Activated CD4-positive, alpha-beta T cell treated with anti-CD3 and anti-CD28 coated beads for 1 hour (primary cell): ENCODE measurements around the gene SRRT.
A peak's percentile ranks its signal among the peaks of the same experiment; 100 is the strongest.
"Not testable (repeated sequence)": the region's sequence is repeated elsewhere in the genome, so short reads cannot be mapped to it uniquely, and the experiment has no call there.

Source experiments
- DNase-seq: peaks from one replicate; pipeline ENCODE4 v3.0.0-alpha.2; 2020

Gene SRRT

DNA sequence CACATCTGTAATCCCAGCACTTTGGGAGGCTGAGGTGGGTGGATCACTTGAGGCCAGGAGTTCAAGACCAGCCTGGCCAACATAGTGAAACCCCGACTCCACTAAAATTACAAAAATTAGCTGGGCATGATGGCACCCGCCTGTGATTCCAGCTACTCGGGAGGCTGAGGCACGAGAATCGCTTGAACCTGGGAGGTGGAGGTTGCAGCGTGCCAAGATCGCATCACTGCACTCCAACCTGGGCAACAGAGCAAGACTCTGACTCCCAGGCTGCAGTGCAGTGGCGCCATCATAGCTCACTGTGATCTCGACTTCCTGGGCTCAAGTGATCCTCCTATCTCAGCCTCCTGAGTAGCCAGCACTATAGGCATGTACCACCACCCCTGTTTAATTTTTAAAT, 20.0 kb upstream of the SRRT start:
- DNase-seq, result not testable (repeated sequence)

DNA sequence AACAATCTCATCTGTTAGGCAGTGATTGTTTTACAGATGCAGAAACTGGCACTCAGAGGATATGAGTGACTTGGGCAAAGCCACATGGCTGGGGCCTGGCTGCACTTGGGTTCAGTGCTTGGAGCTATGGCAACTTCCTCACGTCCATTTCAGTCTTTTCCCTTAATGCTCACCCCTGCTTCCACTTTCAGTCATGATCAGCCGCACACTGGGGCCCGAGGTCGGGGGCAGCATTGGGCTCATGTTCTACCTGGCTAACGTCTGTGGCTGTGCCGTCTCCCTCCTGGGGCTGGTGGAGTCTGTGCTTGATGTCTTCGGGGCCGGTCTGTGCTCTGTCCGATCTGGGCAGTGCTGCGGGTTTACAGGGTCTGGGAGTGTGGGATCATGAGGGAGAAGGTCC, 19.4 kb upstream of the SRRT start:
- DNase-seq, result no peak

DNA sequence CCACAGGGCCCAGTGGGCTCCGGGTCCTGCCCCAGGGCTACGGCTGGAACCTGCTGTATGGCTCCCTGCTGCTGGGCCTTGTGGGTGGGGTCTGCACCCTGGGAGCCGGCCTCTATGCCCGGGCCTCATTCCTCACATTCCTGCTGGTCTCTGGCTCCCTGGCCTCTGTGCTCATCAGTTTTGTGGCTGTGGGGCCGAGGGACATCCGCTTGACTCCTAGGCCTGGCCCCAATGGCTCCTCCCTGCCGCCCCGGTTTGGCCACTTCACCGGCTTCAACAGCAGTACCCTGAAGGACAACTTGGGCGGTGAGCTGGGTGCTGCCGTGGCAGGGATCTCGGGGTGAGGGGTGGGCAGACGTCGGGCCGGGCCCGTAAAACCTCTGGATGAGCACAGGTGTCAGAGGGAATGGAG, 18.0 kb upstream of the SRRT start:
- DNase-seq, result no peak

DNA sequence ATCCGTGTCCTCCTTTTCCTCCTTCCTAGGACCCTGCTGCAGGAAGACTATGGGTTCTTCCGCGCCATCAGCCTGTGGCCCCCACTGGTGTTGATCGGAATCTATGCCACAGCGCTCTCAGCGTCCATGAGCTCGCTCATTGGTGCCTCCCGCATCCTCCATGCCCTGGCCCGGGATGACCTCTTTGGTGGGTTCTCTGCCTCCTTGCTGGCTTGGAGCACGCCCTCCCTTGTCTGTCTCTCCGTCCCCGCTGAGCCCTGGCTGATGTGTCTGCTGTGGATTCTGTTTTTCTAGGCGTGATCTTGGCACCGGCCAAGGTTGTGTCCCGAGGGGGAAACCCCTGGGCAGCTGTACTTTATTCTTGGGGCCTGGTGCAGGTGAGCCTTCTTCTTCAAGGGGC, 15.0 kb upstream of the SRRT start:
- DNase-seq, result no peak

DNA sequence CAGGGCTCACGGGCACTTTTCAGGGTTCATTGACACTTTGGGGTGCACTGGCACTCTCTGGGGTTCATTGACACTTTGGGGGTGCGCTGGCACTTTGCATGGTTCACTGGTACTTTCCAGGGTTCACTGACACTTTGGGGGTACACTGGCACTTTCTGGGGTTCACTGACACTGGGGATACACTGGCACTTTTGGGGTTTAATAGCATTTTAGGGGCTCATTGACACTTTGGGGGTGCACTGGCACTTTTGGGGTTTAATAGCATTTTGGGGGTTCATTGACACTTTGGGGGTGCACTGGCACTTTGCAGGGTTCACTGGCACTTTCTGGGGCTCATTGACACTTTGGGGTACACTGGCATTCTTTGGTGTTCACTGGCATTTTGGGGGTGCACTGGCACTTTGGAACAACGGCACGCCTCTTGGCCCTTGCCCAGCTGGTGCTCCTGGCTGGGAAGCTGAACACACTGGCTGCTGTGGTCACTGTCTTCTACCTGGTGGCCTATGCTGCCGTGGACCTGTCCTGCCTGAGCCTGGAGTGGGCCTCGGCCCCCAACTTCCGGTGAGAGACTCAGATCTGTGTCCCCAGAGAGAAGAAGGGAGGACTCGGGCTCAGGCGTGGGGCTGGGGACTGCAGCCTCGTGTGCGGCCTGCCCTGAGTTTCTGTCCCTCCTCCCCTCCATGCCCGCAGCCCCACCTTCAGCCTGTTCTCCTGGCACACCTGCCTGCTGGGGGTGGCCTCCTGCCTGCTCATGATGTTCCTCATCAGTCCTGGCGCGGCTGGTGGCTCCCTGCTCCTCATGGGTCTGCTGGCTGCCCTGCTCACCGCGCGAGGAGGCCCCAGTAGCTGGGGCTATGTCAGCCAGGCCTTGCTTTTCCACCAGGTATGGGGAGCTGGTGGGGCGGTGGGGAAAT, 13.9 kb upstream of the SRRT start:
- no peak for DNase-seq

DNA sequence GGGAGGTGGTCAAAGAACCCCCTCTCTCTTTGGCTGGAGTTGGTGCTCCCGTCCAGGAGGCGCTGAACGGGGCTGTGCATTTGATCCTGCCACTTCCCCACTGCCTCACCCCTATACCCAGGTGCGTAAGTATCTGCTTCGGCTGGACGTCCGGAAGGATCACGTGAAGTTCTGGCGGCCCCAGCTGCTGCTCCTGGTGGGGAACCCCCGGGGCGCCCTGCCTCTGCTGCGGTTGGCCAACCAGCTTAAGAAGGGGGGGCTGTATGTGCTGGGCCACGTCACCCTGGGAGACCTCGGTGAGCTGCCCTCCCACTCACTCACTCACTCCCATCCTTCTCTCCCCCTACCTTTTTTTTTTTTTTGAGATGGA, 13.3 kb upstream of the SRRT start:
- no peak for DNase-seq

DNA sequence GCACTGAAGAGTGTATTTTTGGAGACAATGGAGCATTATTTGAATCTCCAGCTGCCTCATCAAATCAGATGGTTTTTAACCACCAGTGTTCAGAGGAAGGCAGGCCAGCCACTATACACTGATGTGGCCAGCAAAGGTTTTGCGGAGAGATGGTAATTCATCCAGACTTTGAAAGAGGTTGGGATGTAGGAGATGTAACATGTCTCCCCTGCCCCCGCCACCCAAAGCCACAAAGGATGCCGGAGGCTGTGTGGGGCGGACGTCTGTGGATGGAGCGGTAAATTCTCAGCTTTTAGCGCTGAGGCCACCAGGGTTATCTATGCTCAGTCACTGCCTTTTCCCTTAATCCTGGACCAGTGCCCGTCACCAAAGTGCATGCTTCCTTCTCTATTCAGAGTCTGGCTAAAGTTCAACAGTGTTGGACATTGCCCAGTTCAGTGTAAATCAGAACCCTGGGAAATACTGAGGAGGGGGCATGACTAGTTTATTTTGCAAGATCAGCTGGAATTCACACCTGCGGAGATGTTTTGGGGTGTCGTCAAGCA, 11.4 kb upstream of the SRRT start:
- no peak for DNase-seq

DNA sequence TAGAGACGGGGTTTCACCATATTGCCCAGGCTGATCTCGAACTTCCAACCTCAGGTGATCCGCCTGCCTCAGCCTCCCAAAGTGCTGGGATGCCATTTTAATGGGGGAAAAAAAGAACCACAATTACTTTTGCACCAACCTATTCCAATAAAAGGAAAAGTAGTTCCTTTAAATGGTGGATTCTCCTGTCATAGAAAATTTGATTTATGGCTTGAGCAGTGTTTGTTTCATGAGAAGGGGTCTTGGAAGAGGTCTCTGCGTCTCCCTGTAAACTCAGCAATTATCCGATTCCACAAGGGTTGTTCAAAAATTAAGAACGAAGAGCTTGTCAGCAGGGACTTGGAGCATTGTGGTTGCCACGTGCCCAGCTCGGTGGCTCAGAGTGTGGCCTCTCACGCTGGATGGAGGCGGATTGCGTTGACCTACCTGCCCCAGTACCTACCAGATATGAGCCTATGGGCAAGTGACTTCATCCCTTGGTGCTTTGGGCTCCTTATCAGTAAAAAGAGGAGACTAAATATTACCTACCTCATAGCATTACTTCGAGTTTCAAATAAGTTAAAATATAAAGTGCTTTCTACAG, 10.5 kb upstream of the SRRT start:
- no peak for DNase-seq

DNA sequence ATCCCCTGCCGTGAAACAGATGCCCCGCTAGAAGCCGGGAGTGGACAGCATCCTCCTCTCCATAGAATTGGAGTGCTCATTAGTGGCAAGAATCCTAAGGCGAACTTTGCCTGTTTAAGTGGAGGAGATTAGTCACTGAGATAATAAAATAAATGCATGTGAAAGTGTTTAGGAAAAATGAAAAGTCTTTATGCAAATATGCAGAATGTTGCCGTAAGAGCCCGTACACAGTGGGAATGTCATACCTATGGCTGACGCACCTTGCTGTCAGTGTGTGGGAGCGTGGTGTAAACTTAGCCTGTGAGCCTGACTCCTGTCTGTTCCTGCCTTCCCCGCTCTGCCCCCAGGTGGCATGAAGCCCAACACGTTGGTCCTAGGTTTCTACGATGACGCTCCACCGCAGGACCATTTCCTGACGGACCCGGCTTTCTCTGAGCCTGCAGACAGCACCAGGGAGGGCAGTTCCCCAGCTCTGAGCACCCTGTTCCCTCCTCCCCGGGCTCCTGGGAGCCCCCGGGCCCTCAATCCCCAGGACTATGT, 9.5 kb upstream of the SRRT start:
- DNase-seq, result no peak

DNA sequence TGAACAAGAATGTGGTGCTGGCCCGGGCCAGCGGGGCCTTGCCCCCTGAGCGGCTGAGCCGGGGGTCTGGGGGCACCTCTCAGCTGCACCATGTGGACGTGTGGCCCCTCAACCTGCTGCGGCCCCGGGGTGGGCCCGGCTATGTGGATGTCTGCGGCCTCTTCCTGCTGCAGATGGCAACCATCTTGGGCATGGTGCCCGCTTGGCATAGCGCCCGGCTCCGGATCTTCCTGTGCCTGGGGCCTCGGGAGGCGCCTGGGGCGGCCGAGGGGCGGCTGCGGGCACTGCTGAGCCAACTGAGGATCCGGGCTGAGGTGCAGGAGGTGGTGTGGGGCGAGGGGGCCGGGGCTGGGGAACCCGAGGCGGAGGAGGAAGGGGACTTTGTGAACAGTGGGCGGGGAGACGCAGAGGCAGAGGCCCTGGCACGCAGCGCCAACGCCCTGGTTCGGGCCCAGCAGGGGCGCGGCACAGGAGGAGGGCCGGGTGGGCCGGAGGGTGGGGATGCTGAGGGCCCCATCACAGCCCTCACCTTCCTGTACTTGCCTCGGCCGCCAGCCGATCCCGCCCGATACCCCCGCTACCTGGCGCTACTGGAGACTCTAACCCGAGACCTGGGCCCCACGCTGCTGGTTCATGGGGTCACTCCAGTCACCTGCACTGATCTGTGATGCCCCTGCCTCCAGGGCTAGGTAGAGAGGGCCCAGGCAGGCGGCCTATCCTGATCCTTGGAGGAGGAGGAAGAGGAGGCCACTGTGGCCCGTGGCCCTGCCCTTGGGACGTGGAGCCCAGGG, 8.8 kb upstream of the SRRT start:
- DNase-seq, result no peak

DNA sequence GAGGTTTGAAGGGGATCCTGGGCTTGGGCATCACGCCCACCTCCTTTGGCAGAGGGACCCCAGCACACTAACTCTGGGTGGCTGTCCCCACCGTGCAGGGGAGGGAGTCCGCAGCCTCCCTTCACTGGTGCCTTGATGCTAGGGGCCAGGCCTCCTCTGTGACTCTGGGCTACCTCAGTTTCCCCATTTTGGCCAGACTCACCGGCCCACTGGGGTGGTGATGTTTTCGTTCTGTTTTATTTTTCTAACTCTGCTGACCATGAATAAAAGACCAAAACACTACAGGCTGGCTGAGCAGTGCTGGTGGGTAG, 8.2 kb upstream of the SRRT start:
- no peak for DNase-seq

DNA sequence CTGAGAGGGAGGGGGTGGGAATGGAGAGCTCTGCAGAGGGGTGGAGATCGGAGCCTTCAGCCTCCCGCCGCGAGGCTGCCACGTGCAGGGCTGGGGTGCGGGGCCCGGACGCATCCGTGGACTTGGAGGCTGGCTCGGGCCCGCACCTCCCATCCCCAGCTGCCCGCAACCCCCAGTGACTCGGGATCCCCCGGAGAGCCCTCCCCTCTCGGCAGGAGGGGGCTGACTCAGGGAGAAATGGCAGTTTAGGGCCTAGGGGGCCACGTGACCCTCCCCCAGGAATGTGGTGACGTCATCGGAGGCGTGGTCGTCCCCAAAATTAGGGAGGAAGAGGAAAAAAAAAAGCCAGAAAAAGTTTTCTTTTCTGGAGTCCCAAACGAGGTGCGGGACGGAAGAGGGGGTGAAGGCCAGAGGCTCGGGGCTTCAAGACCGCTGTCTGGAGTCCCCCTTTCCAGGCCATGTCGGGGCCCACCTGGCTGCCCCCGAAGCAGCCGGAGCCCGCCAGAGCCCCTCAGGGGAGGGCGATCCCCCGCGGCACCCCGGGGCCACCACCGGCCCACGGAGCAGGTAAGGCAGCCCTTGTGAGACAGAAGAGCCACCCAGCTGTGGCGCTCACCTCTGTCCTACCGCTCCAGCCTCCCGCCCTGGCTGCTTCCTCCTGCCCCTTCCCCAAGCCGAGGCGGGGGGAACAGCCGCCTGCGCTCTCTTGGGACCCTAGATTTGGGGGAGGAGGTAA, 7.7 kb upstream of the SRRT start, which contains the start of gene TRIP6:
TRIP6 (plus strand) TSS at position 348 of the 736 bp plus-strand sequence; CDS start at position 459, 111 bp downstream.
- DNase-seq, result peak; percentile 29

DNA sequence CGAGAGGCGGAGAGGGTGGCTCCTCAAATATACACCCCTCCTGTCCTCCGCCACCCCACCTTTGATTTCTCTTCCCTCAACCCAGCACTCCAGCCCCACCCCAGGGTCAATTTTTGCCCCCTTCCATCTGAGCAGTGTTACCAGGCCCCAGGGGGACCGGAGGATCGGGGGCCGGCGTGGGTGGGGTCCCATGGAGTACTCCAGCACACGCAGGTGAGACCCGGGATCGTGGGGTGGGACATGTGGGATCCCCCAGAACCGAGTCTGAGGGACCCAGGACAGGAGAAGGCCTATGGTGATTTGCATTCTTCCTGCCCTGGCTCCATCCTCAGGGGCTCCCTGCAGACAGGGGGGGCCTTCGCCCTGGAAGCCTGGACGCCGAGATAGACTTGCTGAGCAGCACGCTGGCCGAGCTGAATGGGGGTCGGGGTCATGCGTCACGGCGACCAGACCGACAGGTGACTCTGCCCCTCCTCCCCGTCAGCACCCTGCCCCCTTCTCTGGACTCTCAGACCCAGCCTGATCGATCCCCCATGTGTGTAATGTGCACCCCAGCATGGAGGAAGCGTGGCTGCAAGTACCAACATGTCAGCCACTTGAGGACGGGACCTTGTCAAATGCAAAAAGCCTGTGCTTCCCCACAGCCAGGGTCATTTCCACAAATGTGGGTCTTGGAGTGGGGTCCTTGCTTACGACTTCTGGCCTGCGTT, 7.0 kb upstream of the SRRT start:
- DNase-seq, result no peak

DNA sequence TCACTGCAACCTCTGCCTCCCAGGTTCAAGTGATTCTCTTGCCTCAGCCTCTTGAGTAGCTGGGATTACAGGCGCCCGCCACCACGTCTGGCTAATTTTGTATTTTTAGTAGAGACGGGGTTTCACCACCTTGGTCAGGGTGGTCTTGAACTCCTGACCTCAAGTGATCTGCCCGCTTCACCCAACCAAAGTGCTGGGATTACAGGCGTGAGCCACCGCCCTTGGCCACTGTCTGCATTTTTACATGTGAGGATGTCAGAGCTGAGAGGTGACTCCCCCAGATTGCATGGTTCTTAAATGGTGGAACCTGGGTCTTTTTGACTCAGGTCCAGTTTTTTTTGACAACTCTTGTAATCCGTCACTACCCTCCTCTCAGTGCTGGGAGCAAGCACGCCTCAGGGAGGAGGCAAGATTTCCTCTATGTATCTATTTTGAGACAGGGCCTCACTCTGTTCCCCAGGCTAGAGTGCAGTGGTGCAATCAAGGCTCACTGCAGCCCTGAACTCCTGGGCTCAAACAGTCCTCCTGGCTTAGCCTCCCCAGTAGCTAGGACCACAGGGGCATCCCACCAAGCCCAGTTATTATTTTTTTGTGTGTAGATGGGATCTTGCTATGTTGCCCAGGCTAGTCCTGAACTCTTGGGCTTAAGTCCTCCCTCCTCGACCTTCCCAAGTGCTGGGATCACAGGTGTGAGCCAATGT, 1.2 kb upstream of the SRRT start:
- DNase-seq, result no peak

DNA sequence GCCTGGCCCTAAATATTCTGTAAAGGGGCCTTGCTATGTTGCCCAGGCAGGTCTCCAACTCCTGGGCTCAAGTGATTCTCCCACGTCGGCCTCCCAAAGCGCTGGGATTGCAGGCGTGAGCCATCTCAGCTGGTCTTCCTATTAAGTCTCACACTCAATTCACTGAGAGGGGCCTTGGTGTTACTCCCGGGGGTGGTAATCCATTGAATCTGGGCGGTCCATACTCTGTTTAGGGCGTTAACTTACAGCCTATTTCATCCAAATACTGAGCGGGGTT, 665 bp upstream of the SRRT start:
- no peak for DNase-seq

DNA sequence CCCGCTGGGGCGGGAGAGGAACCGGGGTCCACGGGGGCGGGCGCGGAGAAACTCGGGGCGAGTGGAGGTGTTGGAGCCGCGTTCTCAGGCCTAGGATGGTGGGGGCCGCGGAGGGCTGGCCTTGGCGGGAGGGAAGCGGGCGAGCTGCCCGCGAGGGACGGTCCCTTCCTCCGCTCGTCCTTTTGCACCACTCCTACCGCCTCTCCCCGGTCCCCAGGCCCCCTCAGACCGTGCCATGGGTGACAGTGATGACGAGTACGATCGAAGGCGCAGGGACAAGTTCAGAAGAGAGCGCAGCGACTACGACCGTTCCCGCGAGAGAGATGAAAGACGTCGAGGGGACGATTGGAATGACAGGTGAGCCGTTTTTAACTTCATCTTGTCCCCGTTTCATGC, 451 bp downstream of the SRRT start:
- DNase-seq, result no peak

DNA sequence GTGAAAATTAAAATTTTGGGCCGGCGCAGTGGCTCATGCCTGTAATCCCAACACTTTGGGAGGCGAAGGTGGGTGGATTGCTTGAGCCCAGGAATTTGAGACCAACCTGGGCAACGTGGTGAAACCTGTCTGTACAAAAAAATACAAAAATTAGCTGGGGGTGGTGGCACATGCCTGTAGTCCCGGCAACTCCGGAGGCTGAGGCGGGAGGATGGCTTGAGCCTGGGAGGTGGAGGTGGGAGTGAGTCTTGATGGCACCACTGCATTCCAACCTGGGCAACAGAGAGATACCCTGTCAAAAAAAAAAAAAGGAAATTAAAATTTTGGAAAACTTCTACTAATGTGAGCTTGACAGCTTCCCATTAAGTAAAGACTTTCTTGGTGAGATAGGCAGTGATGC, 3.1 kb downstream of the SRRT start:
- DNase-seq, result no peak

DNA sequence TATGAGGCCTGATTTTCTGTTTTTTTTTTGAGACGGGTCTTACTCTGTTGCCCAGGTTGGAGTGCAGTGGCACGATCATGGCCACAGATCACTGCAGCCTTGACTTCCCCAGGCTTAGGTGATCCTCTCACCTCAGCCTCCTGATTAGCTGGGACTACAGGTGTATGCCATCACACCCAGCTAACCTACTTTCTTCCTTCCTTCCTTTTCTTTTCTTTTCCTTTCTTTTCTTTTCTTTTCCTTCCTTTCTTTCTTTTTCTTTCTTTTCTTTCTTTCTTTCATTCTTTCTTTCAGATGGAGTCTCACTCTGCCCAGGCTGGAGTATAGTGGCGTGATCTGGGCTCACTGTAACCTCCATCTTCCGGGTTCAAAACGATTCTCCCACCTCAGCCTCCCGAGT, 3.8 kb downstream of the SRRT start:
- DNase-seq, result no peak

DNA sequence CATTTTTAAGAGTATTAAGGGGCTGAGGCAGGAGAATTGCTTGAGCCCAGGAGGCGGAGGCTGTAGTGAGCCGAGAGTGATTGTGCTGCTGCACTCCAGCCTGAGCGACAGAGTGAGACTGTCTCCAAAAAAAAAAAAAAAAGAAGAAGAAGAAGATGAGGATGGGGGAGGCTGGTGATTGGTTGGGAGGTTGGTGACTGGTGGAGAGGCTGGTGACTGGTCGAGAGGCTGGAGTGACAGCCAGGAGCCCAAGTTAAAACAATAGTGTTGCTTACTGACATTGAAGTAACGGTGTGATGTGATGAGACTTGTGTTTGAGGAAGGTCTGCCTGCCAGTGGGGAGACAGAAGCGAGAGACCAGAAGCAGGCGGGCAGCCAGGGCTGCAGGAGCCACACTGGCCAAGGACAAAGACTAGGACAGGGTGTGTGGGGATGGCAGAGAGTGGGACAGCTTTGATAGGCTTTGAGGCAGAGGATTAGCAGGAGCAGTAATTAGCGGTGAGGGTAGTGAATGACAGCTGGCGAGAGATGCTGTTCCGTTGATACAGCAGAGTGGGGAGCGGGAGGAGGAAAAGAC, 4.9 kb downstream of the SRRT start:
- DNase-seq, result no peak

DNA sequence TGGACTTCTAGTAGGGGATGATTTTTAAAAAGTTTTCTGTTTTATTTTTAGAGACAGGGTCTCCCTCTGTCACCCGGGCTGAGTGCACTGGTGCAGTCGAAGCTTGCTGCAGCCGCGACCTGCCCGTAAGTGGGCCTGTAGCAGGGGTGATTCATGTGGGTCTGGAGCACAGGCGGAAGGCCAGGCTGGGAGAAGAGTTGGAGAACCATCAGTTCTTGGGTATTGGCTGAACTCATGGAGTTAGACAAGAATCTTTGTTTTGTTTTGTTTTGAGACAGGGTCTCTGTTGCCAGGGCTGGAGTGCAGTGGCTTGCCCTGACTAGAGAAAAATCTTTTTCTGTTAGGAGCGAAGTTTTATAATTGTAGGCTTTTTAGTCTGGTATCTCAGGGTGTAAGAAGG, 5.7 kb downstream of the SRRT start:
- DNase-seq, result no peak

DNA sequence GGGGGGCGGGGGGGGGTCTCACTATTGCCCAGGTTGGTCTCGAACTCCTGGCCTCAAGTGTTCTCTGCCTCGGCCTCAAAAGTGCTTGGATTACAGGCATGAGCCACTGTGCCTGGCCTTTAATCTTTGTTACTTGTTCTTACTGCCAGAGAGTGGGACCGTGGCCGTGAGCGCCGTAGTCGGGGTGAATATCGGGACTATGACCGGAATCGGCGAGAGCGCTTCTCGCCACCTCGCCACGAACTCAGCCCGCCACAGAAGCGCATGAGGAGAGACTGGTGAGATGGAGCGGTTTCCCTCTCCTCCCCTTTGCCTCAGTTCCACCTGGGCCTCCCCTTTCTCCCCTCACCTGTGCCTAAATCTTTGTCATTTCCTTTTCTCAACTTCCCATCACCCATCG, 6.2 kb downstream of the SRRT start:
- no peak for DNase-seq
